ENCODE measurements around the gene GNB2.

Gene GNB2

DNA sequence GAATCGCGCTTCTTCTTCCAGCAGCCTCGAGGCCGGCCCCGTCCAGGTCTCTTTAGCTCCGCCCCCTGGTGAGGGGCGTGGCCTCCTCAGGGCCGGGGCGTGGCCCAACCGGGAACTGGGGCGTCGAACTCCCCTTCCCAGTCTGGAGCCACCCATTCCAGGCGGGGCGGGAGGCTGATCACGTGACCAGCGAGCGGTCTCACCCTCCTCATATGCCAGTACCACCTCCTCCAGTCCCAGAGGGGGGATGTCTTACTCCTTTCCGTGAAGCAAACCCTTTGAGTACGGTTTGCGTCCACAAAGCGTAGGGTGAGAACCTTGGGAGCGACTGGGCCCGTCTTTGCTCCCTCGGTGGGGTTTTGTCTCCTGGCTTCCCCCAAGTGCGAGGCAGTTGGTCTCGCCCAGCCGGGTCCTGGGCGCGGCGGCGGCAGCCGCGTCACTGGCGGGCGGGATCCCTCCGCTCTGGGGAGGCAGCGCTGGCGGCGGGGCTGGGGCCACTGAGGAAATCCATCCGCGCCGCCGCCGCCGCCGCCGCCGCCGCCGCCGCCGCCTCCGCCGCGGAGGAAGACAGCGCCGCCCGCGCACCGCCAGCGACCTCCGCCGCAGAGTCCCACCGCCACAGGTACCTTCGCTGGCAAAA is at the start of gene GNB2:
Gene GNB2, plus strand, starts transcription at position 439 of the 640 bp plus-strand sequence. CDS start 2,526 bp downstream, outside the sequence.
- peak; percentile 96 to 98 for DNase-seq (ENCODE audit: low read depth in 2 of 2)

GRCh38 chr7:100623951-100624824 is 49.4 kb upstream of the GNB2 start:
- DNase-seq (ENCODE audit: low read depth in 2 of 2), result no peak

GRCh38 chr7:100626055-100626454 is 47.5 kb upstream of the GNB2 start:
- DNase-seq (ENCODE audit: low read depth in 2 of 2), result no peak

DNA sequence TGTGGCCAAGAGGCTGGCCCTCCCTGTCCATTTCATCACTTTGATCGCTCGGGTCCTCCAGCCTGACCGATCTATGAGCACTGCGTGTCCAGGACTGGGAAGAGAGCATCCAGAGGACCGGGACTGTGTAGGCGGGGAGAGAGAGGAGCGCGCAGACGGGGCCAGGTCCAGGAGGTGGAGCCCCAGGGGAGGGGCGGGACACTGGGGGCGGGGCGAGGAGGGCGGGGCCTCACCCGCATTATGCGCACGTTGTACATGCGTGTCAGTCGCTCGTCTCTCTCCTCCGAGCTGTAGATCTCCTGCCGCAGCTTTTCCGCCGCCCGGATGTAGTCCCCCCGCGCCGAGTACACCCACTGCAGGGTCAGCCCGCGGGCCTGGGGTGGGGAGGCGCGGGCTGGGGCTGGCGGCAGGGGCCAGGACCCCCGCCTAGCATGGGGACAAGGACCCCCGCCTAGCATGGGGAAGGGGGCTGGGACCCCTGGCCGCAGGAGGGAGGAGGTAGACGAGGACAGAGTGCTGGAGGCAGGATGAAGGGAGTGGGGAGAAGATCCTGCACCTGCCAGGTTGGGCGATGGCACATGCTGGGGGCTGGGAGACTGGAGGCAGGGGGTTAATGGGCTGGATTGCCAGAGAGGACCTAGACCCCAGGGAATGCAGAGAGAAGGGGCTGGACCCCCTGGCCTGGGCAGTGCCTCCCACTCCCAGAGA is 46.9 kb upstream of the GNB2 start:
- peak; percentile 81 for DNase-seq (ENCODE audit: low read depth in 2 of 2)

- no peak for DNase-seq (ENCODE audit: low read depth in 2 of 2)
Measured at GRCh38 chr7:100627238-100627549, 46.3 kb upstream of the GNB2 start.

DNA sequence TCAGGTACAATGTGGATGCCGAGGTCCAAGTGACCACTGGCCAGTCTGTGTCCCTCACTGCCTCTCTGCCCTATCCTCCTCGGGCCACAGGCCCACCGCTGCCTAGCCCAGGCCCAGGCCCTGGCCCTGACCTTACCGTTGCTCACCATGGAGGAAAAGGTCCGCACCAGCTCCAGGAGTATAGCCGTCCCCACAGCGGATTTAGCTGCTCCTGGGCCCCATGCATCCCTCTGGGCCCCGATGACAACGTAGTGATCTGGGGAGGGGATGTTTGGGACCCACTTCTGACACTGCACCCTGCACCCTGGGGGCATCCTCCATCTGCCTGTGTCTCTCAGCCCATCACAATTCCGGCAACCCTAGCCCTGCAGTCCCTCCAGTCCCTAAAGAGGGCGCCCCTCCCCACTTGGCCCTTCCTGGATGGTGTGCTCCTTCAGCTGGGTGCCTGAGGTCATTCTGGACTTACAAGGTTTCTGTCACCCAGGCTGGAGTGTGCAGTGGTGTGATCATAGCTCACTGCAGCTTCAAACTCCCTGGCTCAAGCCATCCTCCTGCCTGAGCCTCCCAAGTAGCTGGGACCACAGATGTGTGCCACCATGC is 44.3 kb upstream of the GNB2 start:
- DNase-seq (ENCODE audit: low read depth in 2 of 2), result no peak

DNA sequence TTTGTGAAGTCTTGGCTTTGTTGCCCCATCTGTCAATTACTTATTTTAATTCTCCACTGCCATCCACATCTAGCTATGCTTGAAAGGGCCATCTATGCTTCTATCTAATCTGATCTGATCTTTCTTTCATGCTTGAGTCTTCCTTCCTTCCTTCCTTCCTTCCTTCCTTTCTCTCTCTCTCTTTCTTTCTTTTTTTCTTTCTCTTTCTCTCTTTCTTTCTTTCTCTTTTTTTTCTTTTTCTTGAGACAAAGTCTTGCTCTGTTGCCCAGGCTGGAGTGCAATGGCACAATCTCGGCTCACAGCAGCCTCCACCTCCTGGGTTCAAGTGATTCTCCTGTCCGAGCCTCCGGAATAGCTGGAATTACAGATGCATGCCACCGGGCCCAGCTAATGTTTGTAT is 43.5 kb upstream of the GNB2 start:
- no peak for DNase-seq (ENCODE audit: low read depth in 2 of 2)

GRCh38 chr7:100632951-100633717 is 40.4 kb upstream of the GNB2 start:
- DNase-seq (ENCODE audit: low read depth in 2 of 2), result peak; percentile 17 to 26

GRCh38 chr7:100639995-100640516 is 33.5 kb upstream of the GNB2 start:
- no peak for DNase-seq (ENCODE audit: low read depth in 2 of 2)

DNA sequence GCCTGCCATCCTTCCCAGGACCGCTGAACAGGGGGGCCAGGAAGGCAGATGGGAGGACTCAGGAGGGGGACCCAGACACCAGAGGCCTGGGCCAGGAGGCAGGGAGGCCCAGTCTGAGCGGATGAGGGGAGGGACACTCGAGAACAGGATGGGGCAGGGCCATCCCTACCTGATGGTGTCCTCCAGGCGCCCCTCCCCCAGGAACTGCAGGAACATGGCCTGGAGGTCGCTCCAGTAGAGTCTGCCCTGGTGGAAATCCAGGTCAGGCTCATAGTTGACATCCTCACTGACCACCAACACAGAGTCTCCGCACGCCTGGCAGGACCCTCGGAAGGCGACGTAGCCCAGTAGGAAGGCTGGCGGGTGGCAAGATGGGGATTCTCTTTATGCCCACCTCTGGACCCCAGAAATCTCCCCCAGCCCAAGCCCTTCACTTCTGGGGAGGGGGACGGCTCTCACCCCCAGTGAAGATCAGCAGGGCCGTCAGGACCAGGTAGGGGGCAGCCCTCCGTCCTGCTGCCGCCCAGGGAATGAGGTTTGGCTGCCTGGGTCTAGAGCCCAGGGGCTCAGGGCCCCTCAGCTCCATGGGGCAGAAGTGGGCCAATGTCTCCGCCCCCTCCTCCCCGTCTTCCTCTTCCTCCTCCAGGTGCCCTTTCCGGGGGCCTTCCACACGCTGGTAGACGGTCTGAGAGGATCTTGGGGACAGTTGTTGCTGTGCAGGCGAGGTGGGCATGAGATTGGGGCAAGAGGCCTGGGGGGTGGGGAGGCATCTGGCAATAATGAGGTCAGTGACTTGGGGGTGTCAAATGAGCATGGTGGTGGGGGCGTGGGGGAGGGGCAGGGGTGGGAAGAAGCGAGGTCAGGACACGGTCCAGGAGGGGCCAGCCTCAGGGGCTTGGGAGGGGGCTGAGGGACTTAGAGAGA is 32.8 kb upstream of the GNB2 start:
- no peak for DNase-seq (ENCODE audit: low read depth in 2 of 2)

- no peak for DNase-seq (ENCODE audit: low read depth in 2 of 2)
Measured at GRCh38 chr7:100641463-100641859, 32.1 kb upstream of the GNB2 start, which contains the start of gene TFR2. TFR2 (minus strand) TSS chr7:100641552; CDS start chr7:100641509, 43 bp downstream.

DNA sequence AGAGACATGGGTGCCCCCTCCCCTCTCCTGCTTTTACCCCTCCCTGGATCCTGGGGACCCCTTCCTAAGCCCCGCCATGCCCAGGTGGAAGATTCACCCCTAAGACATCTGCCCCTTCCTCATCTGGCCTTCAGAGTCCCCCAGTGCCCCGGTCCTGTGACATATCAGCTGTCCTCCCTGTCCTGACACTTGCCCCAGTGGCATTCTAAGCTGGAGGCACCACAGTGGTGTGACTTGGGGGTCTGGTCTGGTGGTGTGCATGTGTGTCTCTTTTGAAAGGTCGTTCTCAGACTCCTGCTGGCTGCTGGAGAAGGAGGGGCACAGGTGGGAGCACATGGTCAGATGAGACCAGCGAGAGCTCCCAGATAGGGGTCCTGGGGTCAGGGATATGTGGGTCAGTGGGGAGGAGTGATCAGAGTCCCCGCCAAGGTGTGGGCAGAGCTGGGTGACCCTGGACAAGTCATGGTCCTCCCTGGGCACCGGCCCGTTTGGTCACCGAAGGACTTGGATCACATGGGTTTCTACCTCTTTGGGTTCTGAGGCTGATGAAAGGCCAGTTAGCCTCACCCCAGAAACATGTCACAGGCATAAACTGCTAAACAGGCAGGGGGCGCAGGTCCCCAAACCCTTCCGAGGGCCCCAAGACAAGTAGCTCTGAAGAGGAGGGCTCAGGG is 31.5 kb upstream of the GNB2 start:
- no peak for DNase-seq (ENCODE audit: low read depth in 2 of 2)

- no peak for DNase-seq (ENCODE audit: low read depth in 2 of 2)
Measured at GRCh38 chr7:100642534-100642907, 31.0 kb upstream of the GNB2 start.

- no peak for DNase-seq (ENCODE audit: low read depth in 2 of 2)
Measured at GRCh38 chr7:100649826-100650565, 23.5 kb upstream of the GNB2 start.

GRCh38 chr7:100654908-100655831 is 18.4 kb upstream of the GNB2 start:
- DNase-seq (ENCODE audit: low read depth in 2 of 2), result no peak

DNA sequence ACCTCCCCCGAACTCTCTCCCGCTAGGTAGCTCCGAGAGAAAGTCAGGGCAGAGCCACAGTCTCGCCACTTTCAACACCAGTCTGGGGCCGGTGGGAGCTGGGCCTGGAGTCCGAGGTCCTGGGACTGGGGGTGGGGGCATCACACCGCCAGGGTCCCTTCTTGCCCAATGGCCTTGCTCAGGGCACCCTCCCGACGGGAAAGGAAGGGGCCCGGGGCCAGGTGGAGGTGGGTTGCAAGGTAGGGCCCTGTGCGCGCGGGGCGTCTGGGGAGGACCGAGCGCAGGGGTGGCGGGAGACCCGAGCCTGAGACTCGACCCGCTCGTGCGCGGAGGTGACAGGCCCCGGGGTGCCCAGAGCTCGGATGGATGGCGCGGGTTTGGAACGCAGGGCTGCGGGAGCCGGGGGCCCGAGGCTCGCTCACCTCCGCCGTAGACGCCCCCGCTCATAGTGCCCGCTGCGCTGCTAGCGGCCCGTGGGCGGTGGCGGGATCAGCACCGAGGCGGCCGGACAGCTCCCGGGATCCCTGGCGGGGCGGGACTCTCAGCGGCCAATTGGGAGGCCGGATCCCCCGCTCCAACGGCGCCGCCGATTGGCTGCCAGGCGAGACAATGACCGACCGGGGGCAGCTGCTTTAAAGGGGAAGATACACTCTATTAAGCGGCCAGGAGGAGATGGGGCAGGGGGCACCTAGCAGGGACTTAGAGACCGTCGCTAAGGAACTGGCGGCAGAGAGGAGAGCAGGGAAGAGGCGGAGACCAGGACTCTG is 17.4 kb upstream of the GNB2 start, which contains the start of gene ACTL6B:
Gene ACTL6B, minus strand, starts transcription at position 541 of the 767 bp plus-strand sequence. Its CDS starts 94 bp downstream, at position 447.
- DNase-seq (ENCODE audit: low read depth in 2 of 2), result no peak
